Measurements from ENCODE around the gene ARPC5L. TPM values are rescaled to one million over a fixed set of nuclear protein-coding genes. Genes with fewer than 3 reads are reported as not detected.

ARPC5L gene
- total RNA-seq, 6 experiments from 2014 or later, result 39.0 to 55.9 (median 44.7) TPM

DNA sequence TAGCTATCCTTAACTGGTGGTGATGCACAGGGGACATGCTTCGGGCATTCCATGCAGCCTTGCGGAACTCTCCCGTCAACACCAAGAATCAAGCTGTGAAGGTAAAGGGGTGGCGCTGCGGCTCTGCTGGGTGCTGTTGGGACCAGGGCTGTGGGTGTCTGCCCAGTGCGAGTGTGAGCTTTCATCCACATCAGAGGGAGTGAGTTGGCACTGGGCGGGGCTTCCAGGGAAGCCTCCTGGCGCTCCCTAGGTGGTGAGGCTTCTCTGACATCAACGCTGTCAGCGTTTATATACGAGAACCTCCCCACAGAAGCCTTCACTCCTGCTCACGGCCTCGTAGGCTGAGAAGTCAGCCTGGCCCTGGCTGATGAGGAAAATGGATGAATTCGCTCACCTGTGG lies 11.7 kb downstream of the ARPC5L start:
- Mint-ChIP-seq H3K27me3 (ENCODE audit: insufficient read depth) (no peaks in the 10 kb centered on the region; the same call in 1 of the 2 replicates), H3K4me1 (ENCODE audit: low read depth) (peaks cover 42% of the 10 kb centered on the region), H3K36me3 (ENCODE audit: low read depth) (peaks cover 36% of the 10 kb centered on the region), H3K27ac (no peak overlapping the region), H3K9me3 (no peaks in the 10 kb centered on the region), H3K4me3 (no peak overlapping the region)
- TF ChIP-seq, protein P1, sequence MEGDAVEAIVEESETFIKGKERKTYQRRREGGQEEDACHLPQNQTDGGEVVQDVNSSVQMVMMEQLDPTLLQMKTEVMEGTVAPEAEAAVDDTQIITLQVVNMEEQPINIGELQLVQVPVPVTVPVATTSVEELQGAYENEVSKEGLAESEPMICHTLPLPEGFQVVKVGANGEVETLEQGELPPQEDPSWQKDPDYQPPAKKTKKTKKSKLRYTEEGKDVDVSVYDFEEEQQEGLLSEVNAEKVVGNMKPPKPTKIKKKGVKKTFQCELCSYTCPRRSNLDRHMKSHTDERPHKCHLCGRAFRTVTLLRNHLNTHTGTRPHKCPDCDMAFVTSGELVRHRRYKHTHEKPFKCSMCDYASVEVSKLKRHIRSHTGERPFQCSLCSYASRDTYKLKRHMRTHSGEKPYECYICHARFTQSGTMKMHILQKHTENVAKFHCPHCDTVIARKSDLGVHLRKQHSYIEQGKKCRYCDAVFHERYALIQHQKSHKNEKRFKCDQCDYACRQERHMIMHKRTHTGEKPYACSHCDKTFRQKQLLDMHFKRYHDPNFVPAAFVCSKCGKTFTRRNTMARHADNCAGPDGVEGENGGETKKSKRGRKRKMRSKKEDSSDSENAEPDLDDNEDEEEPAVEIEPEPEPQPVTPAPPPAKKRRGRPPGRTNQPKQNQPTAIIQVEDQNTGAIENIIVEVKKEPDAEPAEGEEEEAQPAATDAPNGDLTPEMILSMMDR (IDR thresholded peaks at IDR 0.05), result no peak
- DNase-seq, result no peak

DNA sequence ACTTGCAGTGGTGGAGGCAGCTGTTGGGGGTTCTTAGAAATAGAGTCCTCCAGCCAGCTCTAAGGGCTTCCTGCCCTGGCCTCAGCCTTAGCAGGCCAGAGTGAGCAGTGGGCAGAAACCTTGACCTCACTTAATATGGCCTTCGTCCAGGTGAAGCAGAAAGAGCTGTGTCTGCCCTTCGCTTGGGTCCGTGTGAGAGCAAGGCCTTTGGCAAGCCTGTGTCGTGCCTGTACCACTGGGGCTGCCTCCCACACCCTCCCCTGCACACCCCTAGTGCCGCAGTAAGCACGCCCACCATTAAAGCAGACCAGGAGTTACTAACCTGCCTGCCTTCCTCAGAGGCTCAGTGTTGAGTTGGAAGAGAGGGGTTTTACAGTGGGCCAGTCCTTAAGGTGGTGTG lies 13.6 kb downstream of the ARPC5L start:
- Mint-ChIP-seq H3K4me1 (ENCODE audit: low read depth) (peaks cover 37% of the 10 kb centered on the region), H3K9me3 (no peaks in the 10 kb centered on the region), H3K27me3 (ENCODE audit: insufficient read depth) (no peaks in the 10 kb centered on the region; the same call in 1 of the 2 replicates), H3K36me3 (ENCODE audit: low read depth) (peaks cover 36% of the 10 kb centered on the region), H3K27ac (no peak overlapping the region), H3K4me3 (no peak overlapping the region)
- TF ChIP-seq, protein P1 (IDR thresholded peaks at IDR 0.05), result no peak
- DNase-seq, result no peak

DNA sequence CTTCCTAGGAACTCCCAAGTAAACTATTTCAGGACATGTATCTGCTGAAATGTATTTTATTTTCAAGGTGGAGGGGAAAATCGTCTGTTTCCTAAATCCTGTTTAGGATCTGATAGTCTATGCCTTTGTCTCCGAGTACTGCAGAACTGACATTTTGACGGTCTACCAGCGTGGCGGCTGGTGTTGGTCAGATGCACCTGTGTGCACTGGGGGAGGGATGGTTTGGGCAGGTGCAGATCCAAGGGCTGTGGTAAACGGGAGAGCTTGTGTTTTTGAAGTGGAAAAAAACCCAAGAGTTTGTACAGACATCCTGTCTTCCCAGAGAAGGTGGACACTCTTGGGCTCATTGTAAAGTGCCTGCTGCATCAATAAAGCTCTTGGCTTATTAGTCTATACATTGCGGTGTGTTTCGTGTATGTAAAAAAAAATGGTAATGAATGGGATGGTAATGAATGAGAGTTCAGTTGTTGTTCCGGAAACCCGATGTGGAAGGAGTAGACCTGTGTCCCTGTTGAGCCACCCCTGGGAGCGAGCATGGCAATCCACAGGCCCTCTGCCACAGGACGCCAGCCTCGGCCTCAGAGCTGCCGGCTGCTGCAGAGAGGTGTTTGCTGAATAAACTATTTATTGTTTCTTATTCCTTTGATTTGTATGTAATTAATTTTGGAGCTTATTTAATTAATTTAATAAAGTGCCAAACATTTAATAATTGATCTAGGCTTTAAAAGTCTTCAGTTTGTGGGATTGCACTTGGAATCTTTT lies 15.3 kb downstream of the ARPC5L start:
- Mint-ChIP-seq H3K27me3 (ENCODE audit: insufficient read depth) (no peaks in the 10 kb centered on the region), H3K36me3 (ENCODE audit: low read depth) (peaks cover 20% of the 10 kb centered on the region), H3K4me3 (no peak overlapping the region), H3K9me3 (no peaks in the 10 kb centered on the region), H3K4me1 (ENCODE audit: low read depth) (peaks cover 20% of the 10 kb centered on the region), H3K27ac (peak overlapping the region; percentile 33; the same call in 1 of the 2 replicates)
- DNase-seq, result no peak
- TF ChIP-seq, protein P1 (IDR thresholded peaks at IDR 0.05), result no peak

- Mint-ChIP-seq H3K27ac (peak overlapping the region; percentile 33; the same call in 1 of the 2 replicates), H3K27me3 (ENCODE audit: insufficient read depth) (no peaks in the 10 kb centered on the region; the same call in 1 of the 2 replicates), H3K36me3 (ENCODE audit: low read depth) (peaks cover 22% of the 10 kb centered on the region), H3K4me3 (no peak overlapping the region), H3K9me3 (no peaks in the 10 kb centered on the region), H3K4me1 (ENCODE audit: low read depth) (peaks cover 13% of the 10 kb centered on the region)
- TF ChIP-seq, protein P1 (IDR thresholded peaks at IDR 0.05), result no peak
- DNase-seq, result no peak
Observed at GRCh38 chr9:124878021-124878420, 16.1 kb downstream of the ARPC5L start.

DNA sequence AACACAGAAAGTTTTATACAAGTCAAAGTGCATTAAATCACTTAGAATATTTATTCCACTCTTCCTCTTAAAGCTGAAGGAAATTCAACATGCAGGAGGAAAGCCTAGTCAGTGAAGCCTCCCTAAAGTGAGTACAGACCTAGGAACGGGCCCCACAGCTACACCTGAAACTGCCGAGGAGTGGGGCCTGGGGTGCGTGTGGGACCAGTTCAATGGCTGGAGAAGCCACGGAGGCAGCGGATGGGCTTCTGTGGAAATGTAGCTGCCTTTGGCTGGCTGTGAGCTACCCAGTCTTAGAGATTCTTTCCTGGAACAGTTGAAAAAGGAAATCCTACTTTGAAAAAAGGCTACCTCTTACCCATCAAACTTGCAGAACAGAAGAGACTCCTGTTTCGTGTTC lies 16.6 kb downstream of the ARPC5L start:
- no peak for DNase-seq
- TF ChIP-seq, protein P1 (IDR thresholded peaks at IDR 0.05), result no peak
- H3K27ac Mint-ChIP-seq, result peak overlapping the region; percentile 15
- no peaks in the 10 kb centered on the region for H3K9me3 Mint-ChIP-seq
- H3K4me3 Mint-ChIP-seq, result no peak overlapping the region
- H3K4me1 Mint-ChIP-seq (ENCODE audit: low read depth), result peaks cover 9% of the 10 kb centered on the region
- H3K27me3 Mint-ChIP-seq (ENCODE audit: insufficient read depth), result no peaks in the 10 kb centered on the region; the same call in 1 of the 2 replicates
- H3K36me3 Mint-ChIP-seq (ENCODE audit: low read depth), result peaks cover 17% of the 10 kb centered on the region
